IPS DF 4.7 (cell line): Measurements from ENCODE around the gene RAVER2.
"Not testable (repeated sequence)": the region's sequence is repeated elsewhere in the genome, so short reads cannot be mapped to it uniquely, and the experiment has no call there.

Experiments used
- DNase-seq: peaks from one replicate; pipeline ENCODE4 v3.0.0-alpha.2; 2013; ENCODE audit warnings: low spot score; ENCODE audit errors: extremely low read depth

The RAVER2 gene

GRCh38 chr1:64748222-64748621 is 3.3 kb downstream of the RAVER2 start:
- DNase-seq, result no peak

- DNase-seq, result no peak
These were observed 3.8 kb downstream of the RAVER2 start for GRCh38 chr1:64748706-64749105.

DNA sequence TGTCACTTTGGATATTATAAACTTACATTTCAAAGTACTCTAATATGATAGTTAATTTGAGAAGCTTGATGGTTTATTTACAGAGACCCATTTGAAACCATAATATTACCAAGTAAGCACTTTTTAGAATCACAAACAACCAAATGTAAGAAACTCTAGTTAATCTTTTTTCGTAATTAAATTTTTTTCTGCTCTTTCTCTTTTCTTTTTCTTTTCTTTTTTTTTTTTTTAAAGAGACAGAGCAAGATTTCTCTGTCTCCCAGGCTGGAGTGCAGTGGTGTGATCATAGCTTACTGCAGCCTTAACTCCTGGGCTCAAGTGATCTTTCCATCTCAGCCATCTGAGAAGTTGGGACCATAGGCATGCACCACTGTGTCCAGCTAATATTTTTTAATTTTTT is 5.2 kb downstream of the RAVER2 start:
- no peak for DNase-seq

DNA sequence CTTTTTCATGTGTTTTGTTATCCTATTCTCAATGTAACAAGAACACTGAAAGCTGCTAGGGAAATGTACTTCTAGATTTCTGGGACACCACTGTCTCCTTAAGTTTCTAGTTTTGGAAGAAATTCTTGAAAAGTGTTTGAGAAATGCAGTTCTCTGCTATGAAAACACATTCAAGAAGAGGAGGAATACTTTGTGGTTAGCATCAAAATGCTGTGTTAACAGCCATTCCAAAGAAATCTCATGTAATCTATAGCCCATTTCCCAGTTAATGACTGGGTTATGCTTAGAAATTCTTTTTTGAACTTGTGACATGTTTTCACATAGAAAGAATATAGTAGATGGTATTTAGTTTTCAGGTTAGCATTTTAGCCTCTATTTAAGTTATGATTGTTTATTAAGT is 6.0 kb downstream of the RAVER2 start:
- DNase-seq, result no peak

DNA sequence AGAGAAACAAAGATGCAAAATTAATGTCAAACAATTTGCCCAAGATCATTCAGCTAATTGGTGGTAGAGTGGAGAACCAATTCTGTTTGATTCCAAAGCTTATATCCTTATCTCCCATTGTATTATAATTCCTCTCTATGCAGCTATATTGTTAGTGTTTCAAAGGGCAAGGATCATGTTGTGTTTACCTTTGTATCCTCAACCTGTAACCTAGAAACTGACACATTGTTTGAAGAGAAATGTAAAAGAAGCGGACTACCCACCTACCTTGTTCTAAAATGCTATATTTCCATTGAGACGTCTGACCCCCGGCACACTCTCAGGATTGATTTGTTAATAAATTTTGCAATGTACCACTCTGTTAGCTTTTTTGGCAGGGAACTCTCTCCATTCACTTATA is 9.3 kb downstream of the RAVER2 start:
- DNase-seq, result no peak

GRCh38 chr1:64755361-64755760 is 10.5 kb downstream of the RAVER2 start:
- no peak for DNase-seq

DNA sequence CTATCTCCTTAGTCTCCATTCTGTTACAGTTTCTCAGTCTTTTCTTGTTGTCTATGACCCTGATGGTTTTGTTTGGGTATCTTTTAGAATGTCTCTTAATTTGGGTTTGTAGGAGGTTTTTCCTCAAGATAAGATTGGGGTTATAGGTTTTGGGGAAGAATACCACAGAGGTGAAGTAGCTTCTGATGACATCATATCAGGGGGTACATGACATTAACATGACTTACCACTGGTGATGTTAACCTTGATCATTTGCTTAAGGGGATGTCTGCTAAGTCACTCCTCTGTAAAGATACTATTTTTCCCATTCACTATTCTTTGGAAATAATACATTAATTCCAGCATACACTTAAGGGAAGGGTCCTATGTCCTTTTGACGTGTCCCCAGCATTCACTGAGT is 11.9 kb downstream of the RAVER2 start:
- no peak for DNase-seq

DNA sequence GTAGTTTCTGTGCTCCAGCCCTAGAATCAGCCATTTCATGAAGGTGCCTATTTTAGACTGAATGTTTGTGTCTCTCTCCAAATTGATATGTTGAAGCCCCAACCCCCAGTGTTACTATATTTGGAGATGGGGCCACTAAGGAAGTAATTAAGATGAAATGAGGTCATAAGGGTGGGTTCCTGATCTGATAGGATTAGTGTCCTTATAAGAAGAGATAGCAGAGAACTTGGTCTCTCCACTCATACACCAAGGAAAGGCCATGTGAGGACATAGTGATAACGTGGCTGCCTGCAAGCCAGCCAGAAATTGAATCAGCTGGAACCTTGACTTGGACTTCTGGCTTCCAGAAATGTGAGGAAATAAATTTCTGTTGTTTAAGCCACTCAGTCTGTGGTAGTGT is 12.3 kb downstream of the RAVER2 start:
- no peak for DNase-seq

- no peak for DNase-seq
These were observed 13.4 kb downstream of the RAVER2 start for GRCh38 chr1:64758233-64758632.

DNA sequence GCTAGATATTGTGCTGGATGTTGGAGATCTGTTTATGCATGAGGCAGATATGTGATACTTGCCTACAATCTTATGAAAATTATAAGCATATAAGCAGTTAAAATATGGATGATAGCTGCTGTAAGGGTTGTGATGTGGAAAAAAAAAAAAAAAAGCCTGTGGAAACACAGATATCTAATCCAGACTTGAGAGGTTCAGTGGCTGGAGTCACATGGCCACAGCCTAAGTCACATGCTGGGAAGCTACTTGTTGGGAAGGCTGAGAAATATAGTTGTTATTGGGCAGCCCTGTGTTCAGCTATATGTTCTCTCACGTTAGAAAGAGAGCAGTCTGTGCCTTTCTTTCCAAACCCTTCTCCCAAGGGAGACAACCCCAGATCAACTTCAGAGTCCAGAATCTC is 15.1 kb downstream of the RAVER2 start:
- no peak for DNase-seq

- DNase-seq, result no peak
These were observed 20.1 kb downstream of the RAVER2 start for GRCh38 chr1:64765012-64765411.

DNA sequence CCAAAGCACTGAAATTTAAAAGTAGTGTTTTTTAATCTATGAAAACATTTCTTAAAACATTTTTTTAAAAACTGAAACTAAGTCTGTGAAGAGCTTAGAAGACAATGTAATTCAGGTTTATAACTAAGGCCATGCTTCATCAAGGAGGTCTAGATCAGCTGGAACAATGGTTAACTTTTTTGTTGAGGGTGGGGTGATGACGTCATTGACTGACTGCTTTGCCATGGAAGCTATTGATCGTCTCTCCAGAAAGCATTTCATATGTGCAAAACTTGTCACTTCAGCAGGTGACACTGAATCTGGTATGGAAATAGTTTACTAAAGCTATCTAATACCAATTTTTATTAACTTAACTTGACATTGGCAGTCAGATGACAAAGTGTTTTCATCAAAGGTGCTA is 21.0 kb downstream of the RAVER2 start:
- no peak for DNase-seq

DNA sequence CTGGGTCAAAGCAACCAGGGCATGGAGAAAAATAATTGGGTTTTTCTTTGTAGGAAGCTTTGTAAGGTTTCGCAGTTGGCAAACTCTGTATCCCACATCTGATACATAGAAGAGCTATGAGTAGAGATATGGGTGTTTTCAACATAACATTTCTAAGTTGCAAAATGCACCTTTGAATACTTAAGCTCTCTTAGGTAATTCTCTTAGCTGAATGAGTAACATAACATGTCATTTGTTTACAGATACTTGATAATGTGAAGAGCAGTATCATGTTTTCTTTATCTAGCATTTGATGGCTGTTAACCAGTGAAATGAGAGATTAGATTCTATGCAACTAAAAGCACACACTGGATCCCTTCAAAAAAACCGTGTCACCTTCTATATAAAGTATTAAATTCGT is 21.6 kb downstream of the RAVER2 start:
- no peak for DNase-seq

DNA sequence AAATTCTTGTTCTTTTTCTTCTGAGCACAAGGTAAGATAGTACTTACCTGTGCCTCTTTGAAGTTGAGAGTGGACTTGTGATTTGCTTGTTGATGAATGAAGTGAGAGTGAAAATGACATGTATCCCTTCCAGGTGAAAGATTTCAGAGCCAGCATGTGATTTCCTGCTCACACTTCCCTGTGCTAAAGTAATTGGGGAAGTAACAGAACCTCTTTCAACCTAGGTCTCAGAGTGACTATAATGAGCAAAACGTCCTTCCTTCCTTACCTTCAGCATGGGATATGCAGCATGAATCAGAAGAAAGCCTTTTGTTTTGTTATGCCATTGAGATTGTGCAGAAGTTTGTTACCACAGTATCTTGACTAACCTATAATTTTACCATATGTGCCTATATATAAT is 24.6 kb downstream of the RAVER2 start:
- DNase-seq, result no peak

- no peak for DNase-seq
These were observed 25.1 kb downstream of the RAVER2 start for GRCh38 chr1:64769971-64770370.

GRCh38 chr1:64773306-64773705 is 28.4 kb downstream of the RAVER2 start:
- not testable (repeated sequence) for DNase-seq

- DNase-seq, result no peak
These were observed 30.2 kb downstream of the RAVER2 start for GRCh38 chr1:64775113-64775512.

DNA sequence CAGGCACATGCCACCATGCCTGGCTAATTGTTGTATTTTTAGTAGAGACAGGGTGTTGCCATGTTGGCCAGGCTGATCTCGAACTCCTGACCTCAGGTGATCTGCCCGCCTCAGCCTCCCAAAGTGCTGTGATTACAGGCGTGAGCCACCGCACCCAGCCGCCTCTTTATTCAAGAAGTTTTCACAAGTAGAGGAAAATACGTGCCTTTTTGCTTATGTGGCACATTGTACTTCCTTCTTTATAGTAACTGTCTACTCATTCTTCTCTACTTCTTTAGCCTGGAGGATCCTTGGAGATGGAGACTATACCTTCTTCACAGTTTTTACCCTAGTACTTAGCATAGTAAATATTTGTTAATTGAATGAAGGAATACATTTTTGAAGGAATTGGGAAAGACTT is 37.2 kb downstream of the RAVER2 start:
- DNase-seq, result not testable (repeated sequence)

DNA sequence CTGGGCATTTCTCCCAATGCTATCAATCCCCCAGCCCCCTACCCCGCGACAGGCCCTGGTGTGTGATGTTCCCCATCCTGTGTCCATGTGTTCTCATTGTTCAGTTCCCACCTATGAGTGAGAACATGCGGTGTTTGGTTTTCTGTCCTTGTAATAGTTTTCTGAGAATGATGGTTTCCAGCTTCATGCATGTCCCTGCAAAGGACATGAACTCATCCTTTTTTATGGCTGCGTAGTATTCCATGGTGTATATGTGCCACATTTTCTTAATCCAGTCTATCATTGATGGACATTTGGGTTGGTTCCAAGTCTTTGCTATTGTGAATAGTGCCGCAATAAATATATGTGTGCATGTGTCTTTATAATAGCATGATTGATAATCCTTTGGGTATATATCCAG is 38.0 kb downstream of the RAVER2 start:
- DNase-seq, result not testable (repeated sequence)

- DNase-seq, result no peak
These were observed 46.1 kb downstream of the RAVER2 start for GRCh38 chr1:64790832-64791487.

DNA sequence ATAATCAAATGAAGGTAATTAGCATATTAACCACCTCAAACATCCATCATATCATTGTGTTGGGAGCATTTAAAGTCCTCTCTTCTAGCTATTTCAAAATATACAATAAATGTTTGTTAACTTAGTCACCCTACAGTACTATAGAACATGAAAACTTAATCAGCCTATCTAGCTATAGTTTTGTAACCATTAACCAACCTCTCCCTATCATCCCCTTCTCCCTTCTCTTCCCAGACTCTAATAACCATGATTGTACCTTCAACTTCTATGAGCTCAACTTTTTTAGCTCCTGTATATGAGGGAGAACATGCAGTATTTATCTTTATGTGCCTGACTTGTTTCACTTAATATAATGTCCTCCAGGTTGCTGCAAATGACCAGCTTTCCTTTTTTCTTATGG is 54.0 kb downstream of the RAVER2 start:
- no peak for DNase-seq

DNA sequence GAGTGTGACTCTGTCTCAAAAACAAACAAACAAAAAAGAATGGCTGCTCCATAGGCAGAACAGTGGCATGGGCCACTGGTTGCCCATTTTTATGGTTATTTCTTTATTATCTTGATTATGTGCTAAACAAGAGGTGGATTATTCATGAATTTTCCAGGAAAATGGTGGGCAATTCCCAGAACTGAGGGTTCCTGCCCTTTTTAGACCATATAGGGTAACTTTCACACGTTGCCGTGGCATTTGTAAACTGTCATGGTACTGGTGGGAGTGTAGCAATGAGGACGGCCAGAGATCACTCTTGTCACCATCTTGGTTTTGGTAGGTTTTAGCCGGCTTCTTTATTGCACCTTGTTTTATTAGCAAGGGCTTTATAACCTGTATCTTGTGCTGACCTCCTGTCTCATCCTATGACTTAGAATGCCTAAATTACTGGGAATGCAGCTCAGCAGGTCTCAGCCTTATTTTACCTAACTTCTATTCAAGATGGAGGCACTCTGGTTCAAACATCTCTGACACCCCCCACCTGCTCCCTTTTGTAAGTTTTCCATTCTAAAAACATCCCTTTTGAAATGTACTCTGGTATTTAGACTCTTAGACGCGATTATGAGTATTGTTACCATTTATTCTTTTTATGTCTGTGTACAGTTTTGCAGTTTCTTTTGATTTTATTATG is 57.1 kb downstream of the RAVER2 start:
- DNase-seq, result no peak

DNA sequence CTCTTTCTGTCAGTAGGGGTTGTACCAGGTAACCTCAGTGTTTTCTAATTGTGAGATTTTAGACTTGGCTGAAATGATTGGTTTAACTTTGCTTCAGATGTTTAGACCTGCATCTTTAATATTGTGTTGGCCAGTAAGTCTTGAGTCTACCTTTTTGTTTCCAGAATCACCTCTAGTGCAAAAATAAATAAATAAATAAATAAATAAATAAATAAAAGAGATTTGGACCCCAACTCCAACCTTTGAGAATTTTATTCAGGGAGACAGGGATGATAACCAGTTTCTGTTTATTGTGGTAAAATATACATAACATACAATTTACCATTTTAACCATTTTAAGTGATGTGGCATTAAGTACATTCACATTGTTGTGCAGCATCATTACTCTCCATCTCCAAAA is 64.4 kb downstream of the RAVER2 start:
- DNase-seq, result no peak
